Choroid plexus epithelial cell (primary cell): Measurements from ENCODE around the gene XPR1.
A peak's percentile ranks its signal among the peaks of the same experiment; 100 is the strongest.

Experiments used
- DNase-seq: peaks from one replicate; pipeline ENCODE4 v3.0.0-alpha.2; 2010; ENCODE audit warnings: low read depth
- H3K4me3 ChIP-seq: 2 replicates; pipeline ENCODE4 v1.5.1; 2011; ENCODE audit warnings: low read depth, mild to moderate bottlenecking, control low read depth, low read length, moderate library complexity
- CTCF ChIP-seq: conservative IDR thresholded peaks from 2 replicates; pipeline ENCODE4 v1.5.1; 2011; ENCODE audit warnings: low read depth, mild to moderate bottlenecking, control low read depth, inconsistent platforms, low read length, moderate library complexity

Gene XPR1

GRCh38 chr1:180923021-180923841 is 291.4 kb downstream of the XPR1 start:
- DNase-seq, result peak; percentile 30
- no peak for TF ChIP-seq CTCF
- H3K4me3 ChIP-seq, result no peak overlapping the region

- no peak for TF ChIP-seq CTCF
- DNase-seq, result no peak
- H3K4me3 ChIP-seq, result no peak overlapping the region
Observed at GRCh38 chr1:180923887-180924286, 292.1 kb downstream of the XPR1 start.

- TF ChIP-seq CTCF, result no peak
- no peak for DNase-seq
- no peak overlapping the region for H3K4me3 ChIP-seq
Observed at GRCh38 chr1:180924939-180925338, 293.1 kb downstream of the XPR1 start.

- no peak for TF ChIP-seq CTCF
- H3K4me3 ChIP-seq, result no peak overlapping the region
- no peak for DNase-seq
Observed at GRCh38 chr1:180925471-180926051, 293.7 kb downstream of the XPR1 start.

GRCh38 chr1:180926164-180926981 is 294.6 kb downstream of the XPR1 start:
- no peak for TF ChIP-seq CTCF
- H3K4me3 ChIP-seq, result peak overlapping the region; percentile 16
- DNase-seq, result peak; percentile 74

- no peak for TF ChIP-seq CTCF
- DNase-seq, result no peak
- H3K4me3 ChIP-seq, result no peak overlapping the region
Observed at GRCh38 chr1:180927348-180927747, 295.5 kb downstream of the XPR1 start.
